GM12801 (cell line): ENCODE measurements around the gene BST1.

Source experiments
- CTCF ChIP-seq: IDR thresholded peaks from one replicate; pipeline ENCODE4 v1.5.1; 2011; ENCODE audit warnings: control low read depth; ENCODE audit not compliant: insufficient read length; ENCODE audit errors: extremely low read depth

BST1 gene

GRCh38 chr4:15689540-15689939 is 13.3 kb upstream of the BST1 start:
- no peak for TF ChIP-seq CTCF

- TF ChIP-seq CTCF: no peak
Measured at GRCh38 chr4:15690020-15690809, 12.7 kb upstream of the BST1 start.

GRCh38 chr4:15691346-15692135 is 11.3 kb upstream of the BST1 start:
- no peak for TF ChIP-seq CTCF

- TF ChIP-seq CTCF: no peak
Measured at GRCh38 chr4:15692602-15693001, 10.3 kb upstream of the BST1 start.

DNA sequence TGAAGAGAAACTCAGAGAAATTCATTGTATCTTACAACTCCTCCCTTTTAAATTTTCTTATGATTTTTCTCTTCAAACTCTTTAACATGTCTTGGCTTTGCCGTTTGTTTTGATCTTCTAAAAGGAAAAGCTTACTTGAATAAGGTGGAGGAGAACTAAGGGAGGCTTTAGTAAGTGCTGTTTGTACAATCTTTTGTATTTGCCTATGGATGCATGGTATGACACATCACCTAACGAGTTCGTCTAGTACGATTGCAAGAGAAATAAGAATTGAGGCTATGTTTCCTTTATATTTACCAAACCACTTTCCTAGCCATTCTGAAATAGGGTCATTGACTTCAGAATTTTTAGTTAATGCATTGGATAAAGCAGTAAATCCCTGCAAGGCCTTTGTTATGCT is 8.4 kb upstream of the BST1 start:
- no peak for TF ChIP-seq CTCF

DNA sequence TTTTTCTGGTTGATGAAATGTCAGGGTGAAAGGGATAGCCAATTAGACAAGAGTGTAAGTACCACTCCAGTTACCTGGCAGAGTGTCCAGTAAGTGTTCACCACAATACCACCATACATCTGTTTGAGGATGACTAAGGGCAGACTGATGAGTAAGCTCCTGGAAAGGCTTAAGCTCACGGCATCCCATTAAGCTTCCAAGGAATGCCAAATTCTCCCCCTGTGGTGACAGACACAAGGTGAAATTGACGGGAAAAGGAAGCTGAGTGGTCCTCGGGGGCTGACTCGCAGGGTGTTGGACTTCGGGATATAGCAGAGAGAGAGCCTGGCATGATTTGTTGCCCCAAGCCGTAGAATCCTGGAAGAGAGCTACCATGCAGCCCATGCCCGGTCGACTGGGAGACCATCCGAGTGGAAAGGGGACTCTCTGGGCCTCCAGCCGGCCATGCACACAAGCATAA is 7.6 kb upstream of the BST1 start:
- no peak for TF ChIP-seq CTCF

GRCh38 chr4:15695729-15696128 is 7.1 kb upstream of the BST1 start:
- no peak for TF ChIP-seq CTCF
